IMR-90 (cell line): ENCODE results near the gene KRT78. TPM values are rescaled to one million over a fixed set of nuclear protein-coding genes. Genes with fewer than 3 reads are reported as not detected.

Experiments used
- ATAC-seq: fragments of 200-7000 bp; cut with Tn5 transposase; 2 replicates; pipeline ENCODE4 v1.9.1; 2020; ENCODE audit warnings: low read depth, mild to moderate bottlenecking, moderate library complexity
- BruUV-seq: library from RNA; stranded (reverse); fragments of 400-500 nt; replicated peaks from 2 replicates; lab custom pipeline; 2021; lab: Mats Ljungman, UMichigan
- CTCF ChIA-PET: fragments of 300-600 bp; formaldehyde crosslinking; extraction: SDS; loops from one replicate; lab custom pipeline; 2021; ENCODE audit warnings: antibody characterized with exemption; lab: Yijun Ruan, JAX
- POLR2A ChIA-PET: fragments of 300-600 bp; sonication (Branson Sonifier 250); formaldehyde crosslinking; loops from one replicate; lab custom pipeline; 2022; ENCODE audit warnings: antibody characterized with exemption; ENCODE audit not compliant: unreplicated experiment; lab: Charles Lee
- DNase-seq: peaks from one replicate; pipeline ENCODE4 v3.0.0; 2013
- H2AFZ ChIP-seq: replicated peaks from 2 replicates; pipeline ENCODE3; 2013; ENCODE audit warnings: low read length, mild to moderate bottlenecking; ENCODE audit not compliant: poor library complexity
- H2AK5ac ChIP-seq: 2 replicates; pipeline ENCODE4 v1.6.1; 2013; ENCODE audit warnings: low read depth, low read length, inconsistent platforms
- H2AK9ac ChIP-seq: replicated peaks from 2 replicates; pipeline ENCODE3; 2013; ENCODE audit warnings: mild to moderate bottlenecking, low read depth, low read length, moderate library complexity; ENCODE audit not compliant: poor library complexity
- H2BK120ac ChIP-seq: 2 replicates; pipeline ENCODE4 v1.6.1; 2013; ENCODE audit warnings: low read depth, low read length, inconsistent platforms
- H2BK15ac ChIP-seq: 3 replicates; pipeline ENCODE4 v1.6.1; 2013; ENCODE audit warnings: low read depth, low read length, inconsistent platforms
- H2BK20ac ChIP-seq: 2 replicates; pipeline ENCODE4 v1.6.1; 2013; ENCODE audit warnings: low read depth, mild to moderate bottlenecking, inconsistent platforms, low read length, moderate library complexity
- H2BK5ac ChIP-seq: 2 replicates; pipeline ENCODE4 v1.6.1; 2013; ENCODE audit warnings: mild to moderate bottlenecking, low read depth, low read length, inconsistent platforms; ENCODE audit not compliant: poor library complexity, severe bottlenecking
- H3K14ac ChIP-seq: replicated peaks from 2 replicates; pipeline ENCODE4 v1.6.1; 2013; ENCODE audit warnings: low read depth, low read length, inconsistent platforms
- H3K18ac ChIP-seq: 2 replicates; pipeline ENCODE4 v1.6.1; 2013; ENCODE audit warnings: low read depth, low read length, control low read depth
- H3K23ac ChIP-seq: 2 replicates; pipeline ENCODE4 v1.6.1; 2013; ENCODE audit warnings: low read depth, low read length, inconsistent platforms
- H3K27ac ChIP-seq: 2 replicates; pipeline ENCODE4 v1.5.1; 2013; ENCODE audit warnings: mild to moderate bottlenecking, control low read depth, low read length; ENCODE audit not compliant: insufficient read depth
- H3K27me3 ChIP-seq: 2 replicates; pipeline ENCODE4 v1.6.1; 2013; ENCODE audit warnings: low read length; ENCODE audit not compliant: control insufficient read depth, insufficient read depth
- H3K36me3 ChIP-seq: 2 replicates; pipeline ENCODE4 v1.6.1; 2013; ENCODE audit warnings: low read length, mixed read lengths; ENCODE audit not compliant: control insufficient read depth, insufficient read depth
- H3K4ac ChIP-seq: 2 replicates; pipeline ENCODE4 v1.6.1; 2013; ENCODE audit warnings: low read depth, low read length, inconsistent platforms
- H3K4me1 ChIP-seq: 2 replicates; pipeline ENCODE4 v1.6.1; 2013; ENCODE audit warnings: low read length, mixed read lengths; ENCODE audit not compliant: control insufficient read depth, insufficient read depth
- H3K4me2 ChIP-seq: 2 replicates; pipeline ENCODE4 v1.6.1; 2013; ENCODE audit warnings: low read depth, mild to moderate bottlenecking, control low read depth, low read length, moderate library complexity
- H3K4me3 ChIP-seq: 2 replicates; pipeline ENCODE4 v1.5.1; 2013; ENCODE audit warnings: low read depth, mild to moderate bottlenecking, control low read depth, low read length, moderate library complexity; ENCODE audit not compliant: insufficient read depth
- H3K56ac ChIP-seq: 2 replicates; pipeline ENCODE4 v1.6.1; 2013; ENCODE audit warnings: low read length, inconsistent platforms; ENCODE audit not compliant: insufficient read depth; ENCODE audit errors: extremely low read depth
- H3K79me1 ChIP-seq, 2 experiments: 2 replicates each; pipeline ENCODE4 v1.6.1; 2013; ENCODE audit warnings: low read length in 2 of 2, inconsistent platforms in 1 of 2, low read depth in 1 of 2
- H3K9ac ChIP-seq: 2 replicates; pipeline ENCODE4 v1.6.1; 2013; ENCODE audit warnings: low read depth, low read length, control low read depth
- H3K9me1 ChIP-seq: 2 replicates; pipeline ENCODE4 v1.6.1; 2013; ENCODE audit warnings: low read length, inconsistent platforms; ENCODE audit not compliant: insufficient read depth
- H3K9me3 ChIP-seq: 2 replicates; pipeline ENCODE4 v1.6.1; 2013; ENCODE audit warnings: low read length; ENCODE audit not compliant: control insufficient read depth, insufficient read depth
- H4K20me1 ChIP-seq: 2 replicates; pipeline ENCODE4 v1.6.1; 2013; ENCODE audit warnings: low read length, inconsistent platforms; ENCODE audit not compliant: insufficient read depth
- H4K5ac ChIP-seq: 2 replicates; pipeline ENCODE4 v1.6.1; 2013; ENCODE audit warnings: mild to moderate bottlenecking, low read depth, low read length, control low read depth
- H4K8ac ChIP-seq, 2 experiments: 2 replicates each; pipeline ENCODE4 v1.6.1; 2013; ENCODE audit warnings: low read depth in 2 of 2, low read length in 2 of 2, control low read depth in 1 of 2, inconsistent platforms in 1 of 2
- H4K91ac ChIP-seq: 2 replicates; pipeline ENCODE4 v1.6.1; 2013; ENCODE audit warnings: low read depth, low read length, inconsistent platforms; ENCODE audit not compliant: insufficient read depth
- BHLHE40 ChIP-seq: fragments of 150-350 bp; IDR thresholded peaks from 2 replicates; pipeline ENCODE4 v1.6.1; 2016; ENCODE audit warnings: mild to moderate bottlenecking, low read depth, low read length
- FOS ChIP-seq: fragments of 150-350 bp; IDR thresholded peaks from 2 replicates; pipeline ENCODE4 v1.6.1; 2016; ENCODE audit warnings: low read depth, low read length
- RAD21 ChIP-seq: IDR thresholded peaks from 2 replicates; pipeline ENCODE4 v1.6.1; 2012; ENCODE audit warnings: low read length, improper control_type of control experiment
- RFX5 ChIP-seq: IDR thresholded peaks from 2 replicates; pipeline ENCODE4 v1.8.0; 2012; ENCODE audit warnings: low read depth, mild to moderate bottlenecking, low read length, moderate library complexity
- SMC3 ChIP-seq: fragments of 150-350 bp; IDR thresholded peaks from 2 replicates; pipeline ENCODE4 v1.6.1; 2016; ENCODE audit warnings: low read depth, mild to moderate bottlenecking, antibody characterized with exemption, low read length, moderate library complexity
- WGBS, 2 experiments: methylation state at CpG; one replicate each; pipeline versions ENCODE4 v1.1.5 to v1.1.7; 2013; ENCODE audit warnings: missing lambda C conversion rate in 2 of 2; ENCODE audit not compliant: insufficient read length in 1 of 2; ENCODE audit errors: extremely low coverage in 2 of 2; 5-methylcytosine and 5-hydroxymethylcytosine counted together
- dilution Hi-C: fragments of 300-500 bp; cut with HindIII; formaldehyde crosslinking; loops from one replicate; pipeline ENCODE4 v1.14.3; 2018; ENCODE audit warnings: low sequenced_read_pairs; ENCODE audit not compliant: unreplicated experiment
- in situ Hi-C: fragments of 300-500 bp; cut with MboI; formaldehyde crosslinking; loops from 3 replicates; pipeline ENCODE4 v1.14.3; 2019; ENCODE audit warnings: low sequenced_read_pairs, inconsistent platforms, mixed read lengths
- intact Hi-C: fragments of 100-400 bp; cut with micrococcal nuclease; formaldehyde crosslinking; loops from 2 replicates; pipeline ENCODE4 v1.10.0; 2022
- polyA plus RNA-seq, 3 experiments: library from polyadenylated mRNA; depleted of rRNA; stranded (reverse); fragments of >200 nt; gene quantifications; 2 replicates each; pipeline ENCODE4 v1.2.3, GENCODE V29; 2012; ENCODE audit warnings: low replicate concordance in 1 of 3
- total RNA-seq: library from RNA; depleted of rRNA; stranded (reverse); fragments of >200 nt; gene quantifications from 2 replicates; pipeline ENCODE4 v1.2.3, GENCODE V29; 2012
- TF ChIP-seq, protein P1 (sequence below): fragments of 150-350 bp; IDR thresholded peaks from 2 replicates; pipeline ENCODE4 v1.6.1; 2017; ENCODE audit warnings: mild to moderate bottlenecking, antibody characterized with exemption, low read length, low read depth
- TF ChIP-seq, protein P2 (sequence below): conservative IDR thresholded peaks from 2 replicates; pipeline ENCODE4 v1.5.1; 2012; ENCODE audit warnings: mild to moderate bottlenecking, low read depth, low read length, improper control_type of control experiment

The KRT78 gene
- total and polyA plus RNA-seq, 2 of the 4 experiments (the other 2 are of a cell fraction), result not detected

DNA sequence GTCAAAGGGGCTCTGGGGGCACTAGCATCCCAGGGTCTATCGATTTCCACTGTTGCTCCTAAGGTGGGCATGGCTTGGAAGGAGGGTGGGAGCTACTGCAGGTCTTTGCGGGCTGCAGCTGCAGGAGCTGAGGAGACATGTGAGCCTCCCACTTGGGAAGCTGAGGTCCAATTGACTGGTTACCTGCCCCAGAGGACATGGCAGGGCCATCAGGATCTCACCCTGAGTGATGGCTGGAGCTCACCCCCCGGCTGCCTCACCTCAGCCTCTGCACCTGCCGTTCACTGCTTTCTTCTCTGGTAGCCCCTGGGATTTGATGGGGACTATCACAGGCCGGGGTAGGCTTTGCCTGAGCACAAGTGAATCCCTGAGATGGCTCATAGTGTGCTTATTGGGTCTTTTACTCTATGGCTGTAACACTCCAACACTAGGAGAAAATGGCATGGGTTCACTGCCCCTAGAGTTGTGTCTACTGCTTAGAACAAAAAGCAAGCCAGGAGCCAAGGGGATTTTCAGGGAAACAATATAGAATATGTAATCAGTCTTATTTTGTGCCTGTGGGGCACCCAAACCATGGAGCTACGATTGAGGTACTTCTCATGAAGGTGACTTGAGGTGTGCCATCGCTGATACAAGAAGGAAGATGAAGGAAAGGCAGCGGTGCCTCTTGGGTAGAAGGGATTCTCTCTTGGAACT, 31.6 kb downstream of the KRT78 start:
- no peak overlapping the region for H4K91ac ChIP-seq
- H3K27me3 ChIP-seq, result peaks cover 47% of the 10 kb centered on the region
- H3K9ac ChIP-seq, result no peak overlapping the region
- intact Hi-C loops, result no loop called here
- no peak overlapping the region for H2BK20ac ChIP-seq
- WGBS, 2 experiments, result 73% methylated on average over 2 of the region's 8 CpGs; no CpG with 5 or more reads in 1 of the 2 experiments
- H4K20me1 ChIP-seq, result no peaks in the 10 kb centered on the region; the same call in 1 of the 2 replicates
- H3K18ac ChIP-seq, result no peak overlapping the region
- no peaks in the 10 kb centered on the region for H3K79me1 ChIP-seq
- no peak overlapping the region for H2AFZ ChIP-seq
- H3K4ac ChIP-seq, result no peak overlapping the region
- H2BK120ac ChIP-seq, result no peak overlapping the region
- H3K4me3 ChIP-seq, result no peak overlapping the region
- in situ Hi-C loops, result no loop called here
- H3K36me3 ChIP-seq, result no peaks in the 10 kb centered on the region
- dilution Hi-C loops, result no loop called here
- no peak overlapping the region for H4K8ac ChIP-seq
- H2AK5ac ChIP-seq, result no peak overlapping the region
- H3K27ac ChIP-seq, result no peak overlapping the region
- TF ChIP-seq RFX5, result no peak
- TF ChIP-seq, protein P1, sequence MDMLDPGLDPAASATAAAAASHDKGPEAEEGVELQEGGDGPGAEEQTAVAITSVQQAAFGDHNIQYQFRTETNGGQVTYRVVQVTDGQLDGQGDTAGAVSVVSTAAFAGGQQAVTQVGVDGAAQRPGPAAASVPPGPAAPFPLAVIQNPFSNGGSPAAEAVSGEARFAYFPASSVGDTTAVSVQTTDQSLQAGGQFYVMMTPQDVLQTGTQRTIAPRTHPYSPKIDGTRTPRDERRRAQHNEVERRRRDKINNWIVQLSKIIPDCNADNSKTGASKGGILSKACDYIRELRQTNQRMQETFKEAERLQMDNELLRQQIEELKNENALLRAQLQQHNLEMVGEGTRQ, result no peak
- no peak for TF ChIP-seq SMC3
- no peak for TF ChIP-seq BHLHE40
- no peak for TF ChIP-seq FOS
- TF ChIP-seq RAD21, result no peak
- TF ChIP-seq, protein P2, sequence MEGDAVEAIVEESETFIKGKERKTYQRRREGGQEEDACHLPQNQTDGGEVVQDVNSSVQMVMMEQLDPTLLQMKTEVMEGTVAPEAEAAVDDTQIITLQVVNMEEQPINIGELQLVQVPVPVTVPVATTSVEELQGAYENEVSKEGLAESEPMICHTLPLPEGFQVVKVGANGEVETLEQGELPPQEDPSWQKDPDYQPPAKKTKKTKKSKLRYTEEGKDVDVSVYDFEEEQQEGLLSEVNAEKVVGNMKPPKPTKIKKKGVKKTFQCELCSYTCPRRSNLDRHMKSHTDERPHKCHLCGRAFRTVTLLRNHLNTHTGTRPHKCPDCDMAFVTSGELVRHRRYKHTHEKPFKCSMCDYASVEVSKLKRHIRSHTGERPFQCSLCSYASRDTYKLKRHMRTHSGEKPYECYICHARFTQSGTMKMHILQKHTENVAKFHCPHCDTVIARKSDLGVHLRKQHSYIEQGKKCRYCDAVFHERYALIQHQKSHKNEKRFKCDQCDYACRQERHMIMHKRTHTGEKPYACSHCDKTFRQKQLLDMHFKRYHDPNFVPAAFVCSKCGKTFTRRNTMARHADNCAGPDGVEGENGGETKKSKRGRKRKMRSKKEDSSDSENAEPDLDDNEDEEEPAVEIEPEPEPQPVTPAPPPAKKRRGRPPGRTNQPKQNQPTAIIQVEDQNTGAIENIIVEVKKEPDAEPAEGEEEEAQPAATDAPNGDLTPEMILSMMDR, result no peak
- ATAC-seq (no peak), DNase-seq (no peak)
- ChIA-PET POLR2A (no interaction called here), CTCF (interaction anchor here (0.7 kb wide), 1 partner anchor 13 kb away, joined by 3 read pairs; no protein-coding TSS in a partner anchor)
- no peak overlapping the region for H4K5ac ChIP-seq
- no peak overlapping the region for H2BK15ac ChIP-seq
- no peak overlapping the region for H2BK5ac ChIP-seq
- H3K9me3 ChIP-seq, result no peaks in the 10 kb centered on the region
- peaks cover 6% of the 10 kb centered on the region for H3K4me1 ChIP-seq
- H3K9me1 ChIP-seq, result no peaks in the 10 kb centered on the region
- H3K23ac ChIP-seq, result no peak overlapping the region
- no peak overlapping the region for H3K56ac ChIP-seq
- H3K4me2 ChIP-seq, result no peak overlapping the region
- no peak overlapping the region for H3K14ac ChIP-seq
- no TSS peak for BruUV-seq
- H2AK9ac ChIP-seq, result no peak overlapping the region
